Measurements from ENCODE around the gene SEC61G.

DNA sequence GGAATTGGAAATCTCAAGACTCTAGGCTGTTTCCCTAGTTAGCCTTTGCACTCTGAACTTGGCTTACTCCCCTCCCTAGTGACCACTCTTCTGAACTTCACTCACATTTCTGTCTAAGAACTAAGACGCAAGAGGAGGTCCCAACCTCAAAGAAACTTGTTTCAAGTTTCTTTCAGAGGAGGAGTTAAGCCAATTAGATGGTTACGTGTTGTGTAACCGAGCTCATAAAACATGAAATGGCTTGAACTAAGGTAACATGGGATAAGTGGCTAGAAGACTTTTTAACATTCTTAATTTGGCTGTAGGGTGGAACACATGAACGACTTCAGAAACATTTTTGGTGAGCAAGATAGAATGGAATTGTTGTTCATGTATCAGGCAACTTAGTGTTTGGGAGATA is 39.5 kb upstream of the SEC61G start:
- no peak for TF ChIP-seq ARNTL (CRISPR knock-in tag; IDR thresholded peaks at IDR 0.05; ENCODE audit: borderline replicate concordance, low read depth)
- no peak for TF ChIP-seq BACH2 (CRISPR knock-in tag; IDR thresholded peaks at IDR 0.05; ENCODE audit: borderline replicate concordance)
- TF ChIP-seq ZNF565 (CRISPR knock-in tag; conservative IDR thresholded peaks at IDR 0.05; ENCODE audit: low read depth): no peak
- TF ChIP-seq, protein P1, sequence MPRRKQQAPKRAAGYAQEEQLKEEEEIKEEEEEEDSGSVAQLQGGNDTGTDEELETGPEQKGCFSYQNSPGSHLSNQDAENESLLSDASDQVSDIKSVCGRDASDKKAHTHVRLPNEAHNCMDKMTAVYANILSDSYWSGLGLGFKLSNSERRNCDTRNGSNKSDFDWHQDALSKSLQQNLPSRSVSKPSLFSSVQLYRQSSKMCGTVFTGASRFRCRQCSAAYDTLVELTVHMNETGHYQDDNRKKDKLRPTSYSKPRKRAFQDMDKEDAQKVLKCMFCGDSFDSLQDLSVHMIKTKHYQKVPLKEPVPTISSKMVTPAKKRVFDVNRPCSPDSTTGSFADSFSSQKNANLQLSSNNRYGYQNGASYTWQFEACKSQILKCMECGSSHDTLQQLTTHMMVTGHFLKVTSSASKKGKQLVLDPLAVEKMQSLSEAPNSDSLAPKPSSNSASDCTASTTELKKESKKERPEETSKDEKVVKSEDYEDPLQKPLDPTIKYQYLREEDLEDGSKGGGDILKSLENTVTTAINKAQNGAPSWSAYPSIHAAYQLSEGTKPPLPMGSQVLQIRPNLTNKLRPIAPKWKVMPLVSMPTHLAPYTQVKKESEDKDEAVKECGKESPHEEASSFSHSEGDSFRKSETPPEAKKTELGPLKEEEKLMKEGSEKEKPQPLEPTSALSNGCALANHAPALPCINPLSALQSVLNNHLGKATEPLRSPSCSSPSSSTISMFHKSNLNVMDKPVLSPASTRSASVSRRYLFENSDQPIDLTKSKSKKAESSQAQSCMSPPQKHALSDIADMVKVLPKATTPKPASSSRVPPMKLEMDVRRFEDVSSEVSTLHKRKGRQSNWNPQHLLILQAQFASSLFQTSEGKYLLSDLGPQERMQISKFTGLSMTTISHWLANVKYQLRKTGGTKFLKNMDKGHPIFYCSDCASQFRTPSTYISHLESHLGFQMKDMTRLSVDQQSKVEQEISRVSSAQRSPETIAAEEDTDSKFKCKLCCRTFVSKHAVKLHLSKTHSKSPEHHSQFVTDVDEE (CRISPR knock-in tag; IDR thresholded peaks at IDR 0.05): no peak
- no peak for TF ChIP-seq ESRRG (CRISPR knock-in tag; IDR thresholded peaks at IDR 0.05)
- TF ChIP-seq ZNF8 (CRISPR knock-in tag; IDR thresholded peaks at IDR 0.05): no peak
